NCI-H1417 (cell line): ENCODE results near the gene SP140.
A peak's percentile ranks its signal among the peaks of the same experiment; 100 is the strongest.

Experiments
- DNase-seq, 3 experiments: peaks; one replicate each; lab custom pipeline; 2025; lab: John Stamatoyannopoulos, UW

Gene SP140

DNA sequence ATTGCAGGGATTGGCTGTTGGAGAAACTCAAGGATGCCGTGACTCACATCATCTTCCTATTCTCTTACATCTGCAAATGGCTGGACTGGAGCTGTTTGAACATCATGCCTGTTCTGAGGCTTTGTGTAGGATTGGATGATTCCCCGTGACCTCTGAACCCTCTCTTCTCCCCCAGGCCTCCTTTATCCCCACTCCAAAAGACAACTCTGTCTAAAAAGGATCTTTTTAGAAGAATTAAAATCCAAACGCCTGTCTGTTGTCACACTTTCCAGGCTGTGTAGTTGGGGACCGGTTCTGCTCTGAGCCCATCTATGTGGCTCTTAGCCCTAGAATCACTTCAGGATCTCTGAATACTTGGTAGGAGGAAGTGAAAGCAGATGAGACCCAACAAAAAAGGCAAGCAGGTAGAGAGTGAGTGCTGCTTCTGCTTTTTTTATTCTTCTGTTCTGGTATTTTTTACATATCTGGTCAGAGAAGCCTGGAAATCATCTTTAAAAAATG lies 565 bp downstream of the SP140 start:
- DNase-seq = no peak

DNA sequence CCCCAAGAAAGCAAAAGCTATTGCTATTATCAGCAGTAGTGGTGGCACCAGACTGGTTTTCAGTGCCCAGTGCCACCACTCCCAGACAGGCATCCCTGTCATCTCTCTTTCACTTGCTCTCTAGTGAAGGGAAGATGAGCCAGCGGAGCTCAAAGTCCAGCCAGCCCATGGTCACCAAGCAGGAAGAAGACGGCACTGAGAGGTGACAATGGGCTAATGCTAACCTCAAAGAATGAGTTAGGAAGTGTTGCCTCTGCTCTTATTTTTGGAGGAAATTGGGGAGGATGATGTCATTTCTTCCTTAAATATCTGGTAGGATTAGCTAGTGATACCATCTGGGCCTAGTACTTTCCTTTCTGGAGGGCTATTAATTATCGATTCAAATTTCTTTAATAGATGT lies 1.7 kb downstream of the SP140 start:
- no peak for DNase-seq

DNA sequence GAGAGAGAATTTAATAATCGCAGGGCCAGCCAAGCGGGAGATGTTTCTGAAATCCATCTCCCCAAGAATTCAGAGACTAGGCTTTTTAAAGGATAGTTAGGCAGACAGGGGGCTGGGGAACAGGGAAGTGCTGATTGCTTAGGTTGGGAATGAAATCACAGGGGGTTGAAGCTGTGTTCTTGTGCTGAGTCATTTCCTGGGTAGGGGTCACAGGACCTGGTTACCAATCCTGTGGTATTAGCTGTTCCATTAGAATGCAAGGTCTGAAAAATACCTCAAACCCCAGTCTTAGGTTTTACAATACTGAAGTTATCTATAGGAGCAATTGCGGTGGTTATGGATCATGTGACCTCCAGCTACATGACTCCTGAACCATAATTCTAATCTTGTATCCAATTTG lies 4.6 kb downstream of the SP140 start:
- no peak for DNase-seq

DNA sequence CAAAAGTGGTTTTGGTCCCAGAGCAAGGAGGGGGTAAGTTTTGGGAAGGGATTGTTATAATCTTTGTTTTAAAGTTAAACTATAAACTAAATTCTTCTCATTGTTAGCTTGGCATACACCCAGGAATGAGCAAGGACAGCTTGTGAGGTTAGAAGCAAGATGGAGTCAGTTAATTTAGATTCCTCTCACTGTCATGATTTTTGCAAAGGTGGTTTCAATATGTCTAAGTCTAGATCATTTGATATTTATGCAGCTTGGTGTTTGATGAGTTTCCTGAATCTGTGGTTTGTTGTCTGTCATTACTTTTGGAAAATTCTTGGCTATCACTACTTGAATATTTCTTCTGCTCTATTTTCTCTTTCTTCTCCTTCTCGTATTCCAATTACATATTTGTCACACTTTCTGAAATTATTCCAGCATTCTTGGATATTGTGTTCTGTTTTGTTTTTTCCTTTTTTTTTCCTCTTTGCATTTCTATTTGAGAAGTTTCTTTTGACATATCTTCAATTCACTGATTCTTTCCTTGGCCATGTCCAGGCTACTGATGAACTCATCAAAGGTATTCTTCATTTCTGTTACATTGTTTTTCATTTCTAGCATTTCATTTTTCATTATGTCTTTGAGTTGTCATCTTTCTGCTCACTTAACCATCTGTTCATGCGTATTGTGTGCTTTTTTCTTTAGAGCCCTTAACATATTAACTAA lies 5.1 kb downstream of the SP140 start:
- DNase-seq = no peak

DNA sequence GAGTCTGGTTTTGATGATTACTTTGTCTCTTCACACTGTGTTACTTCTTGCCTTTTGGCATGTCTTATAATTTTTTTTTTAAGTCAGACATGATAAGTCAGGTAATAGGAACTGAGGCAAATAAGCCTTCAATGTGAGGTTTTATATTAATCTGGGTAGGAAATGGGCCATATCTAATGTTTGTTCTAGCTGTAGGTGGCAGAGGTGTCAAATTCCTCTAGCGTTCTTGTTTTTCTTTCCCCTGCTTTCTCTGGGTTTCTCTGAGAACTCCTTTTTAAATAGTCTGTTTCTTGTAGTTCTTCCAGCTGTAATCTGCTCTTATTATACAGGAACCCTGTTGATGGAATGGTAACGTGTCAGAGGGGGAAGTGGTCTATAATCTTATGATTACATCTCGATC lies 5.7 kb downstream of the SP140 start:
- DNase-seq = no peak

DNA sequence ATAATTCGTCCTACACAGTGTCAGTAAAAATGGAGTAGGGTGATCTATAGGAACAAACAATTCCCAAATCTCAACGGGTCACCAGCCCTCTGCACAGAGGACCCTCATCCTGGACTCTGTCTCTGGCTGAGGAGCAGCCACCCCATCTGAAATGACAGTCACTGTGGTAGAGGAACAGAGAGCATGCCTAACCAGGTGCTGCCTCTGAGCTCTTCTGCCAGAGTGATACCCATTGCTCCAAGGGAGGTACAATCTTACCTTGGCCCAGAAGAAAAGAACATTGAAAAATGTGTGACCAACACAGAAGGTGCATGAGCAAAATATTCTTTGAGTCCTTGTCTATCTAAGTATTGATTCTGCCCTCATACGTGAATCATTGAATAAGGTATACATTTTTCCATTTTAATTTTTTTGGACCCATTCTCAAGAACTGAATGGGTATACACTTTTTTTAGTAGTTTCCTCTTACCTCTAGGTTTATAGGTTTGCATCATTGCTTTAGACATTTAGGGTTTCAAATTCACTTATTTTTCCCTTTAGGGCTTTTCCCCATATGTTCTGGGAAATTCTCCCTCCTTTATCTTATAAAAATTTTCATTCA lies 8.7 kb downstream of the SP140 start:
- DNase-seq = no peak

DNA sequence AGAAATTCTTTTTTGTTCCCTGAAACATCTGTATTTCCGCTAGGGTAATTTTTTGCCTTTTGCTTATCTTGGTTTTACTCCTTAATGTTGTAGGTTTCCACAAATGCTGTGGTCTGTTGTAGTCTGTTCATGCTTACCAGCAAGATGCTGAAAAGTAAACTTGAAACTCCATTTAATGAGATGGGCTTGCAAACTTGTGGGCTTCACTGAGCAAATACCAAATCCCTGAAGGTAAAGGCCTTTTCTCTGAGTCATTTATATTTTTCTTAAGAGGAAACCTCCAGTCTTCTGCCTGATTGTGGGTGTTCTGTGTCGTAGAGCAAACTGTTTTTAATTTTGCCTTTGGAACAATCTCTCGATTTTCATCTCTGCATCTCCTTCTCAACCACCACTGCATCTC lies 9.3 kb downstream of the SP140 start:
- no peak for DNase-seq

DNA sequence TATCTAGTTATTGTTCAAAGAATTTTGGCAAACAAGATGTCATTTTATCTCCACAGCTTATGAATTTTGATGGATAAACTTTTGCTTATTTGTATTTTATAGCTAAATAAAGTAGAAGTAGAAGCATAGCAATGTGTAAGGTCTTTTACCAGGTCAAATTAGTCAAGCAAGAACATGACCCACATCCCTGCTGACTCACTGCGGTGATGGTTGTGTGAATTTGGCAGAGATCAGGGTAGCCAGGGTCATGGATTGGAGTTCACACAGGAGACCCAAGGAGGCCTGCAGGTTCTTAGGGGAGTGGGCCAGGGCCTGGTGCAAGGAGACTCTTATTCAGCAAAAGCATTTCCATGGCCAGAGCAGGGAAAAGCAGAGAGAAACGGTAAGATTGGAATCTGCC lies 18.7 kb downstream of the SP140 start:
- DNase-seq = no peak

DNA sequence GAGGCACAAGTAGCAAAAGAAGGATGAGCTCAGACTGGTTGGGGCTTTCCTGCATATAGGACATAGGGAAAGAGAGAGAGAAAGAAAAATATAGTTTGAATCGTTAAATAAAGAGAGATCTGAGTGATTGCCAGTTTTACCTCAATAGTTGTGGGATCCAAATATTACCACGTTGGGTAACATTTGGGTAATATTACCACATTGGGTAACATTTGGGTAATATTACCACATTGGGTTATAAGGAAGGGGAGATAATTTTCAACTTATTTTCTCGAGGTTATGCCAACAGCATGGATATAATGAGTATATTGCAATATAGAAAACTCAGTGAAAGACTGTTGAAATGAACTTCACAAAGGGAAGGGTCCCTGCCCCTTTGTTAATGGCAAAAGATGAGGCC lies 20.7 kb downstream of the SP140 start:
- no peak for DNase-seq

DNA sequence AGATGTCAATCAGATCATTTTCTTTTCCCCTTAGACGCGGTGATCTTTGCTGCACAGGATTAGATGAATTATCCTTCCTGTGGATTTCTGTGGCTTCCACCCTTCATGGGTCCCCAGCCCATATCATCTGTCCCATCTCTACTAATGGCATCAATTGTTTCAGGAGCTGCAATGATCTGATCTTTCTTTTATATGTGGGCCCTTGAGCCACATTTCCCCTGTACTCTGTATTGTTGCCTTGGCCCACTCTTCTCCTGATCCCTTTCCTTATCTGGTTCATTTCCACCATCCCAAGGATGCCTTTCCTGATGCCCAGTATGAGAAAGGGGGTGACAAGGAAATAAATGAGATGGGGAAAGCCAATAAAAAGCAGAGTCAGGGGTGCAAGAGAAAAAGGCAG lies 24.7 kb downstream of the SP140 start:
- no peak for DNase-seq

DNA sequence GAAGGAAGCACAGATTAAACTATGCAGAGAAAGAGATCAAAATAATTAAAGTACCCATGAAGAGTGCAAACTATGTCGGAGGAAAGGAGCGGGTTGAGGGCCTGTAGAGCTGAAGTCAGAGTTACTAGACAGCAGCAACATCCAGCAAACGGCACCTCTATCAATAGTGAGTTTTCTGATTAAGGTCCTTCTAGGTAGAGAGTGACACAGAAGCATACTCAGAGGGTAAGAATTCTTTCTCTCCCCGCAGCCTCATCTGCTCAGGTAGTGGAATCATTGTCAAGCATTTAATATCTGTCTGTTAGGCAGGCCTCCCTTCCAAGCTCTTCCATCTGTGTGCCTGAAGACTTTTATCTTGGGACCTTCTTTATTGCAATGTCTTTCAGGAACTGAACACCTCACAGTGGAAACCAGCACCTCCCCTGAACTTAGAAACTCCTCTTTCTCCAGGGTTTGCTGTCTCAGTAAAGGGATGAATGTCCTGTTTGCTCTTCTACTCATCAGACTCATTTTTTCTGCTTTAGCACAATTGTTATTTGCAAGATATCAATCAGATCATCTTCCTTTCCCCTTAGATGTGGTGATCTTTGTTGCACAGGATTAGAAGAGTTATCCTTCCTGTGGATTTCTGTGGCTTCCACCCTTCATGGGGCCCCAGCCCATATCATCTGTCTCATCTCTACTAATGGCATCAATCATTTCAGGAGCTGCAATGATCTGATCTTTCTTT lies 28.8 kb downstream of the SP140 start:
- DNase-seq = no peak

DNA sequence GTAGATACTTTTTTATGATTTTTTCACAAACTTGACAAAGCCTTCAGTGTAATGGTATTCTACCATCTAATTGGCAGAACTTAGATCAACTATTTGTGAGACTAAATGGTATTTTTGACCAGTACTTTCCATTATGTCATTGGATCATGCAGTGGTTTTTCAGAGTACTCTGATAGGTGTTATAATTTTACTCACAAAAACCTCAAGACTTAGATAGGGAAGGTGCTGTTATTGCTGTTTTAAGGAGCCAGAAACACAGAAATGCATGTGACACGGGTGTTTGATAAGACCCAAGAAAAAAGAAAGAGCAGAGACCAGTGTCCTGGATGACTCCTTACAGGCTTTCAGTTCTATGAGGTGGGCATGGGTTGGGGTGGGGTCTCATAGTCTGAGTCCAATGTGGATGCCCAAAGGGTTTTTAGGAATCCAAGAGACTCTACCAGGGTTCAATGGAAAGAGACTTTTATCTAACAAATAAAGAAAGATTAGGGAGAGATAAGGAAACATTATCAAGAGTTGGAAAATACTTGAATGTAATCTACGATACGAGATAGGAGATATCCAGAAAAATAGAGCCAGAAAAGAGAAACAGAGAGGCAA lies 31.3 kb downstream of the SP140 start:
- no peak for DNase-seq

DNA sequence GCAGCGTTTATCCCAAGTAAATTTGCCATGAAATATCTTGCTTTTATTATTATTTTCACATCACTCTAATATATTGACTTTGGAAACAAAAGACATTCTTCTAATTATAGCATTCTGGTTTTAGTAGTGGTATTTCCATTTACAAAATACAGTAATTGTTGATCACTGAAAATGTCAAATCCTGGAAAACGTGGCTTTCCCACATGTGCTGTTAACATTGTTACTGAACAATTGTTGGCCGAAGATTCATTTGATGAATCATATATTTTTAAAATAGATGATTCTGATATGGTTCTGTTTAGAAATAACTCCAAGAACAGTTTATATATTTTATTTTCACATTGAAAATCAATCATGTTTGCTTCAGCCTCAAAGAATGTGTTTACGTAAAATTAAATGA lies 32.9 kb downstream of the SP140 start:
- no peak for DNase-seq

DNA sequence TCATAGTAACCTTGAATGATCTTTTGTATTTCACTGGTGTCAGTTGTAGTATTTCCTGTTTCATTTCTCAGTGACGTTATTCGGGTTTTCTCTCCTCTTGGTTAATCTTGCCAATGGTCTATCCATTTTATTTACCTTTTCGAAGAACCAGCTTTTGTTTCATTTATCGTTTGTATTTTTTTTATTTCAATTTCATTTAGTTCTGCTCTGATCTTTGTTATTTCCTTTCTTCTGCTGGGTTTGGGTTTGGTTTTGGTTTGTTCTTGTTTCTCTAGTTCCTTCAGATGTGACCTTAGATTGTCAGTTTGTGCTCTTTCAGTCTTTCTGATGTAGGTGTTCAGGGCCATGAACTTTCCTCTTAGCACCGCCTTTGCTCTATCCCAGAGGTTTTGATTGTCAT lies 36.7 kb downstream of the SP140 start:
- no peak for DNase-seq

DNA sequence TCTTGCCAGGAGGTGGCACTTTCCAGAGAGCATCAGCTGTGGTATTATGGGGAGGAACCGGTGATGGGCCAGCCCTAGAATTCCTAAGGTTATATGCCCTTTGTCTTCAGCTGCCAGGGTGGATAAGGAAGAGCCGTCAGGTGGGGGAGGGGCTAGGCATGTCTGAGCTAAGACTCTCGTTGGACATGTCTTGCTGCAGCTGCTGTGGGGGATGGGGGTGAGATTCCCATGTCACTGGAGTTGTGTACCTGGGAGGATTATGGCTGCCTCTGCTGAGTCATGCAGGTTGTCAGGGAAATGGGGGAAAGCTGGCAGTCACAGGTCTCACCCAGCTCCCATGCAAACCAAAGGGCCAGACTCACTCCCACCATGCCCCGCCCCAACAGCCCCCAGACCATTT lies 39.4 kb downstream of the SP140 start:
- peak in 2 of 3 experiments; percentile 3 to 15 for DNase-seq

DNA sequence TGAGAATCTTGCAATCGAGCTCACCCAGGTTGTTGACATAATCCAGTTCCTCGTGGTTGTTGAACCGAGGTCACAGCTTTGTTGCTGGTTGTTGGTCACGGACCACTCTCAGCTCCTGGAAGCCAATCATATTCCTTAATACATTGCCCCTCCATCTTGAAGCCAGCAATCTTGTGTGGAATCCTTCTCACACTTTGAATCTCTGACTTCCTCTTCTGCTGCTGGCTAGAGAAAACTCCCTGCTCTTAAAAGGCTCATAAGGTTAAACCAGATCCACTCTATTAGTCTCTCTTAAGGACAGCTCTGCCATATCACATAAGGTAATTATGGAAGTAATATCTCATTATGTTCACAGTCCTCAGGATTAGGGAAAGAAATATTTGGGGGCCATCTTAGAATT lies 41.1 kb downstream of the SP140 start:
- DNase-seq = no peak

DNA sequence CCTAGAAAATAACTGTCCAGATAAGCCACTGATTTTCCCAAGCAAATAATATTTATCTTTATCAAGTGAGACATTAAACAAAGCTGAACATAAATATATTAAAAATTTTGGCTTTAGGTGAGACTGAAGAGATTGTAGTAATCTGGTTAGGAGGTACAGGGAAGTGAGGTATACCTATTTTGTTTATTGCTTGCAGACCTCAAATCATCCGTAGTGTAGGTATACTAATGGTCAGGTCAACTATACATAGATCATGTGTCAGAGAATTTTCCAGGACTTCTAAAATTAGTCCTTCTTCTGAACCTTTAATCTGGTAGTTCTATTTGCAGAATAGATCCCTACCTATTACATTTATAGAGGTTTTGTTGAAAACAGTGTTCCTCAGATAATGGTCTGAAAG lies 41.5 kb downstream of the SP140 start:
- no peak for DNase-seq

DNA sequence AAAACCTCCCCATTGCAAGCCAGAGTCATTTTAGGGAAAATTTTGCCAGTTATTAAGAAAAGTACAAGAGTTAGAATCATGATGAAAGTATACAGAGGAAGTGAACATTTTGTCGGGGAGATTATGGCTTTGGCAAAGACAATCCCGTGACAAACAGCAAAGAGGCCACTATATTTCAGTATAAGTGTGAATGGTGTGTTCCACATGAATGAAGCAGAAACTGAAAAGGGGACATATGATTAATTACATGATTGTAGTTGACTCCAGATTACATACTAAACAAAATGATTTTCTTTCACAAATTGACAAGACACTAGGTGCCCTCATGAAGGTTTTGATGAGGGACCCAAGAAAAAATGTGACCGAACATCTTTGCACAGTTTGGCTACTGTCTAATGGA lies 42.0 kb downstream of the SP140 start:
- DNase-seq = no peak

DNA sequence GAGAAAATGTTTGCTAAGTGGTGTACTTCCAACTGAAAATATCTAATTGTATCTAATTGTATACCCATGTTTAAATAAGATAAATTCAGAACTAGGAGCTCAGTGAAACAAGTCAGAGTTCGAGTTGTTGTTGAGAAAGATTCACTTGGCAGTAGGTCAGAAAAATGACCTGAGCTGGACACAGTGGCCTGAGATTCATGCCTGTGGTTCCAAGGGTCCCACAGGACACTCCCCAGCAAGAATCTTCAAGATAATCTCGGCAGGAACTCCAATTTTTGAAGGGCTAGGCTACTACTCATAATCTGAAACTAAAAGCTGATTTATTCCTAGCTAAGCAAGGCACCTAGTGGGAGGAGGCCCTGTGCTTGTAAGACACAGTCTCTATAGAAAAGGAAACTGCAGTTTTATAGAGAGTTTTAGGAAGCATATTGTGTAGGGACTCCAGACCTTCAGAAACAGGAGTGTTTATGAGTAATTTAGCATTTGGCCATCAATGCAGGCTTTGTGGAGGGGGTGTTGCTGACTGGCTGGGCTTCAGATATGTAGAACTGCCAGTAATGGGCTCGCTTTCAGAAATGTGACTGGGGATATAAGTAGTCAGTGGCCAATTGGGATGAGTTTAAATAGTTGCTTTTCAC lies 43.2 kb downstream of the SP140 start:
- no peak for DNase-seq

DNA sequence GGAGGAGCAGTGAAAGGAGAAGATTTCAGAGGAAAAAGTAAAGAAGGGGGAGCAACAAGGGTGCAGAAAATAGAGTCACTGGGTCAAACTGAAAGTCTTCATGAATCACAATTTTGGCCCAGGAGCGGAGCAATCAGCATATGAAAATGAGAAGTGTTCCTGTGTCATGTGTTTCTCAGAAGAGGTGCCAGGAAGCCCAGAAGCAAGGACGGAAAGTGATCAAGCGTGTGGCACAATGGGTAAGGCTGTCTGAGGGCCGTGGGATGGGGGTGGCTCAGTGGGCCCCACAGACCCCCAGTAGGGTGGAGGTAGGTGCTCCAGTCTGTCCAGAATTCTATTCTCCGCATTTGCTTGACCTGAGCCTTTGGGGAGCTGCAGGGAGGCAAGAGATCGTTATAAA lies 44.2 kb downstream of the SP140 start:
- no peak for DNase-seq

DNA sequence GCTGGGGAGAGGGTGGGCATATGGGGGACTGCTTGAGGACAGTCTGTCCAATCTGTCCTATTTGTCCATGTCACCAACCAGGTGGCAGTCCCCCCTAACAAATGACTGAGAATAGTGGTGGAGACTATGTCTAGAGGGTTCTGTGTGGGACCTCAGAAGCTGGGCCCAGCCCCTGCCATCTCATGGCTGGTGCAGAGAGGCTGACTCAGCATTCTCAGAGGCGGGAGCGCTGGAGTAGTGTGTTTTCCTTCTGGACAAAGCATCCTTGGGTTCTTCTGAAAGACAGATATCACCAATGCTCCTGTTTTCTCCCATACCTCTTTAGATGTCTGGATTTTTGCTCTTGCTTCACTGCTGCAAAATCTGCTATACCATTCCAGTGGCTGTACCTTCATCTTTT lies 57.4 kb downstream of the SP140 start:
- no peak for DNase-seq

DNA sequence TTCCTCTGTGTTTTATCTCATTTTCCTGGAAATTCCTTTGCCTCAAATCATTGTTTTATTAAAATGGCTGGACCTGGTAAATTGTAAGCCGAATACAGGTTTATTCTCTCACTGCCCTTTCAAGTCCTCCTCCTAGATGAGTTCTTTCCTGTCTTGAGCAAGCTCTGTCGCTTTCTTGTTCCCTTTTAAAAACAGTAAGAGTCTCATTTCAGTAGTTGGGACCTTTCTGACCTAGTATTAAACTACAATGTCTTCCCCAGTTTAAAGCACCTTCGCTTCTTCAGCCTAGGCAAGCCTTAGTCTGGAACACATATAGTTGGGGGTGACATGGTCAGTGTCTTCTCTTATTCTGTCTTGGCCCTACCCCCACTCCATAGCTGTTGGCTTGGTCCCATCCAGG lies 60.5 kb downstream of the SP140 start:
- DNase-seq = no peak
